HG03097 (cell line): ENCODE measurements around the gene SLC32A1.

Experiments used
- ATAC-seq: cut with Tn5 transposase; IDR thresholded peaks from one replicate; pipeline ENCODE4 v1.9.1; 2021; ENCODE audit not compliant: unreplicated experiment, low FRiP score

SLC32A1 gene

DNA sequence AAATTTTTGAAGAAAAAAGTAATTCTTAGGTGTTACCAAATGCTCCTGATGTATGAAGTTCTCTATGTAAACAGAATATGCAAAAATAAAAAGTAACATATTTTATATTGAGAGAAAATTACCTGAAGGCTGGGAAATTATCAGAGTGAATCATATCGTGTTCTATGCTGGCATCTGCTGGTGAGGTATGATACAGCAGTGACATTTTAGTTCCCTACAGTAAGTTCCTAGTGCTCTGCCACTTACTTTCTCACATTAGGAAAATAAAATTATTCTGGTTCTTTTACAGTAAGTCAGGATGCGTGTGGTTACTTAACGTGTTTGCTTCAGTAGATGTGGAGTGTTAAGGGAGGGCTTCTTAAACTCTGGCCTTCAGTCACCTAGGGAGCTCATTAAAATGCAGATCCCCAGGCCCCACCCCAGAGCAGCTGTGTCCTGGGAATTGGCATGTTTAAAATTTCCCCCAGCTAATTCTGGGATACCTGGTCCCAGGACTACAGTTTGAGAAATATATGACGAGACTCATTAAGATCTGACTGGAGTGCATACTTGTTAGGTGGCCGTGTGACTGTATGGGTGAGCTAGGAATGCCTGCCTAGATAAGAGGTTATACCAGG lies 27.2 kb downstream of the SLC32A1 start:
- ATAC-seq: no peak

DNA sequence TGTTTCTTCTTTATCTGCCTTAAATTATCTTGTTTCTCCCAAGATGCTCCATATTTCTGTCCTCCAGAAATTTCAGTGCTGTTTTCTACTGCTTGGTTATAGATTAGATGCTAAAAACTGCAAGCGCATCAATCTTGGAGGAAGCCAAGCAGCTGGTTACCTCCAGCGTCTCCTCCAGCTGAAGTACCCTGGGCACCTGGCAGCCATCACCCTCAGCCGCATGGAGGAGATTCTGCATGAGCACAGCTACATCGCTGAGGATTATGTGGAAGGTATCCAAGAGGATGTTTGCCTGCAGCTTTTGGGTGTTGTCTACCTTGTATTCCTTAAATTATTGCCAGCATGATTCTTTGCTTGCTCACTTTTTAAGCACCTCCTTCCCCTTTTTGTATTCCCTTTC lies 27.7 kb downstream of the SLC32A1 start:
- no peak for ATAC-seq

DNA sequence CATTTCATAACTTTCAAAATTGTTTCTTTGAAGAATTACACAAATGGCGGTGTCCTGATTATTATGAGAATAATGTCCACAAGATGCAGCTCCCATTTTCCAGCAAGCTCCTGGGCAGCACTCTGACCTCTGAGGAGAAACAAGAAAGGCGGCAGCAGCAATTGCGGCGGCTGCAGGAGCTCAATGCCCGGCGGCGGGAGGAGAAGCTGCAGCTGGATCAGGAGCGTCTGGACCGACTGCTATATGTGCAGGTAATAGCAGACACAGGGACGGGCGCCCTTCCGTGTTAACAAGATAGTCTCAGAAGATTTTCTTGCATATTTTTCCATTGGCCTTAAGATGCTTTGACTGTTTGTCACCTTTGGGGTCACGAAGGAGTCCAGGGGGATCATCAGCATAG lies 30.6 kb downstream of the SLC32A1 start:
- no peak for ATAC-seq

DNA sequence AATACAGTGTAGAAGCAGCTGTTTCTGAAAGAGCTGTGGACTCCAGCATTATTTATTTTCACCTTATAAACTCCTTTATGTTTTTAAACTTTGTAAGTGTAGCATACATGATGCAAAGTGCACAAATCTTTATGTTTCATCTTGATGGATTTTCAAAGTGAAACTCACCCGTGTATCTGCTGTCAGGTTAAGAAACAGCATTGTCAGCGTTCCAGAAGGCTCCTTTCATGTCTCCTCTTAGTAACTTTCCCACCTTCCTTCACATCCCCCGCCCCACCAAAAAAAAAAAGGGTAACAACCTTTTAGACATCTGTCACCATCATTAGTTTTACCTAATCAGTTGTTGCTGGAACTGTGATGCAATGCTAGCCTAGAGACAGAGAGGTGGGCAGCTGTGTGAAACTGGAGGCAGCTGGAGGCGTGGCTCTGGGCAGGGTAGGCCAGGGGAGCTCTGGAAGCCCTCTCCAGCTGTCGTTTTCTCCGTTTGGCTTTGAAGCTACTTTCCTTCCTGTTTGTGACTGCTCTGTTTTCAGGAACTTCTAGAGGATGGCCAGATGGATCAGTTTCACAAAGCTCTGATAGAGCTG lies 31.1 kb downstream of the SLC32A1 start:
- ATAC-seq: no peak

DNA sequence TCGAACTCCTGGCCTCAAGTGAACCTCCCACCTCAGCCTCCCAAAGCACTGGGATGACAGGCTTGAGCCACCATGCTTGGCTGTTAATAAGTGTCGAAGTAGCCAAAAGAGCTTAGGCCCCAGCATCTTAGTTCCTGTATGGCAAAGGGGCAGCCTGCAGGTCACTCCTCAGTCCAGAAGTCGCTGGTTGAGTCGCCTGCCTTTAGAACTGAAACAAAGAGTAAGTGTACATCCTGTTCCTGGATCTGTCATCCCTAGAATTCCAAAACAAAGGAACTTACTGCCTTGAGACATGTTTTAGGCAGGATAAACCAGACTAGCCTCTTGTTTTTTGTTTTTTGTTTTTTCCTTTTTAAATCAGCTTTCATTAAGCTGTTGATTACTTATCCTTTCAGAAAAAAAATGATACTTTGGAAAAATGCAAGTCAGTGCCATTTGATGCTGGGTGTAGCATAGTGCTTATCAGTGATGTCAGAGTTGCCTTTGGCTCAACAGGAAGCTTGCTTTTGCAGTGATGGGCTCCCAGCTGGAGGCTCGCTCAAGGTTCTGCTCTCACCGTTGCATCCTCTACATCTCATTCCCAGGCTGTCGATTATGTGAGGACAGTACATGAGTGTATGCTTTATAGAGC lies 33.0 kb downstream of the SLC32A1 start:
- ATAC-seq: no peak

DNA sequence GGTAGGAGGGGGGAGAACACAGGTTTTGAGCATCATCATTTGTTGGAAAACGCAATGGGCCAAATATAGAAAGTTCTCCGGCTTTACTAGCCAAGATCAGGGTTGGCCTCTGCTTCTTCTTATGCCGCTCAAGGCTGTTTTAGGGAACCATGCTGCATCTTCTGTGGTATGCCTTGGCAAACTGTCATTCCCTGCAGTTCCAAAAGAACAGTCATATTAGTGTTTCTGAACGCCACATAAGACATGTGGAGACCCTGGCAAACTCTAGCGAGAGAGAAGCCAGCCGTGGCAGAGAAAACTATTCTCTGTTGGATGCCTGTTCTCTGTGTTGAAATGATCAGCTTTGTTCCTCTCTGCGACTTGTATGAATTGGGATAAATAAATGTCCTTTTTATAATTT lies 34.8 kb downstream of the SLC32A1 start:
- no peak for ATAC-seq

DNA sequence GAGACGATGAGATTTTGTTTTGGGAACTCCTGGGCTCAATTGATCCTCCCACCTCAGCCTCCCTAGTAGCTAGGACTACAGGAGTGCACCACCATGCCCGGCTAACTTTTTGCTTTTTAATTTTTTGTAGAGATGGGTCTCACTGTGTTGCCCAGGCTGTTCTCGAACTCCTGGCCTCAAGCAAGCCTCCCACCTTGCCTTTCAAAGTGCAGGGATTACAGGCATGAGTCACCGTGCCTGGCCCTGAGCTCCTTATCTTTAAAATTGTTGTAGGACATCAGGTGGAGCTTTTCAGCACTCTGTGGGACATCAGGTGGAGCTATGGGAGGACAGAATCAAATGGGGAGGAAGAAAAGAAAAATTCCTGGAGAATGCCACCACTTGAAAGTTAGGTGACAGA lies 36.7 kb downstream of the SLC32A1 start:
- ATAC-seq: no peak

DNA sequence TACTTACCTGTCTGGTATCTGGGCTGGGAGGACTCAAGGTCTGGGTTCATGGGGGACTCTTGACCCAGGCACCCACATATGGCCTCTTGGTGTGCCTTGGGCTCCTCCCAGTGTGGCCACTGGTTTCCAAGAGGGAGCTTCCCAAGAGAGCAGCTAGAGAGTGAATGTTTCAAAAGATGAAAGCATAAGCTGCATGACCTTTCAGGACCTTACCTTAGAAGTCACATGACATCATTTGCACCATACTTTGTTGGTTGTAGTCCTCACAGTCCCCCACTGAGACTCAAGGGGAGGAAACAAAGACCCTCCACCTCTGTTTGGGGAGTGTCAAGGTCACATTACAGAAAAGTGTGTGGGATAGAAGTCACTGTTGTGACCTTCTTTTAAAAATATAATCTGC lies 37.9 kb downstream of the SLC32A1 start:
- no peak for ATAC-seq

DNA sequence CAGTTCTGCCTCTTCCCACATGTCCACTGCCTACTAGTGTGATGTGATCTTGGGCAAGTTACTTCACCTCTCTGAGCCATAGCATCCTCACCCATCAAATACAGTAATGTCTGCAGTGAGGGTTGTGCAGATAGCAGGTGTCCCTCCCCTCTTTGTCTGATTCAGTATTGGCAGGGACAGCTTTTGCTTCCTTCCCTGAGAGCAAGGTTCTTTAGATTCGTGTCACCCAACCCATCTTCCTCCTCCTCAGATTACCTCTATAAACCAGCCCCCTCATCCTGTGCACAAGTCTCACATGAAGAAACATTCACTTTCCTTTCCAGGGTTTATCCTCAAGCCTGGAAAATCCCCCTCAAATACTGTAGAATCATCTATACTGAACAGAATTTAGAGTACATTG lies 39.3 kb downstream of the SLC32A1 start:
- ATAC-seq: no peak

DNA sequence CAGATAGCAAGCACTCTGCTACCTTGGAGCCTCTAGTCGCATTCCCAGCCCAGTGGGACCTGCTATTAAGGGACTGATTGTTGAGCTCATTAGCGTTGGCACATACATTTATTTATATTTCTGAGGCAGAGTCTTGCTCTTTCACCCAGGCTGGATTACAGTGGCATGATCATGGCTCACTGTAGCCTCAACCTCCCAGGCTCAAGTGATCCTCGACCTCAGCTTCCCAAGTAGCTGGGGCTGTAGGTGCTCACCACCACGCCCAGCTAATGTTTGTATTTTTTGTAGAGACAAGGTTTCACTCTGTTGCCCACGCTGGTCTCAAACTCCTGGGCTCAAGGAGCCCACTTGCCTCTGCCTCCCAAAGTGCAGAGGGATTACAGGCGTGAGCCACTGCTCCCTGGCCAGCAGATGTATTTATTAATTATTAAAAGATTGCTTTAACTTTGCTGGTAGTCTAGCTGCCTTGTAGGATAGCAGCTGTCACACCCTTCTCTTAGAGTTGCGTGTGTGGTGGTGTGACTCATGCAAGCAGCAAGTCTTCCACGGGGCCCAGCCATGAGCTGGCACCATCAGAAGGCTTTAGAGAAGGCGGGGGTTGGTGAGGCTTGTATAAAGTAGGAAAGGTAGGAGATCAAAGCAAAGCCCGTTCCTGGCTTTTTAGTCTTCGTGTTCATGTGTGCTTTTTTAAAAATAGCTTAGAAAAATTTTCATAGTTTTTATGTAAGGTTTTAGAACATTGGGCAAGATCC lies 40.5 kb downstream of the SLC32A1 start:
- no peak for ATAC-seq

DNA sequence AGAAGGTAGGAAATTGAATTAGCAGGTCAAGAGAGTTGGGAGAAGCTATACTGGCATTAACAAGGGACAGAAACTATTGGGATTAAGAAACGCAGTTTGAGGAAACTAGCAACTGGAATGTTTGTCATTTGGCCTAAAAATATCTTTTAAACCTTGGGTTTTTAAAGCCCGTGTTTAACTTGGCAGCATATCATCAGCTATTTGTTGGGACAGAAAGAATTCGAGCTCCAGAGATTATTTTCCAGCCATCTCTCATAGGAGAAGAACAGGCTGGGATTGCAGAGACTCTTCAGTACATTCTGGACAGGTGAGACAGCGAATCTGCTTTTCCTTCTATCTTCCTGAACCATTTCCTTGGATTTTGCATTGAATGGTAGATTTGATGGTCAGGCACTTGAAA lies 41.8 kb downstream of the SLC32A1 start:
- ATAC-seq: no peak

DNA sequence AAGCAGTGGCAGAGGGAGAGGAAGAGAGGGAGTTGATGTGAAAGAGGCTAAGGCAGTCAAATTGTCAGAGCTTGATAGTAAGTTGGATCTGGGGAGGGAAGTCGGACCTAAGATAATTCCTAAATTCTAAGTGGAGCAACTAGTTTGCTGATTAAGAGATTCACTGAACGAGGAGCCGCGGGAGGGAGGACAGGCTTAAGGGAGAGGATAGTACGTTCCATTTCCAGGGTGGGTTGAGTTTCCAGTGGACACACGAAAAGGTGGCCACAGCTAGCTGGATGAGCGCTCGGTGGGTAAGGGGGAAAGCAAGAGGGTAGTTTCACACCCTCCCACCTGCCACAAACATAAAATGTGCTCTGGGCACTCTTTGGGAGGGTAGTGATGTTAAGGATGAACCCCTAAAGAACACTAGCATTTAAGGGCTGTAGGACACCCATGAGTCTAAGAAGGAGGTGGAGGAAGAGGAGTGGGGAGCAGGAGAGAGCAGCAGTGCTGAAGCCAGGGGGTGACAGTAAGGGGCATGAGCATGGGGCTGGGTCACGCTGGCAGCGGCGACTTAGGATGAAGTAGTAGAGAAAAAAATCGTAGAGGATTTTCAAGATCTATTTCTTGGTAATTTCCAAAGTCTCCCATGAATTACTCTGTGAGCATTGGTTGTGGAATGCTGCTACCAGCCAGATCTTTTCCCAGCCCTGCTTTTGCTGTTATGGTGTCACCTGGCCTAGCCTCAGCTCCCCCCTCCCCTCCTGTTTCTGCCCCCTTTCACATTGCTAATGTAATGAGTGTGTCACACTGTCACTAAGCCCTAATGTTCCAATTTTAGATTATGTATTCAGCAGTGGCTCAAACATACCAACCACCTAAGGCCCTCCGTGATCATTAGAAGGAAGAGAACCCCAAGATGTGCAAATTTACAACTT lies 45.4 kb downstream of the SLC32A1 start:
- no peak for ATAC-seq

DNA sequence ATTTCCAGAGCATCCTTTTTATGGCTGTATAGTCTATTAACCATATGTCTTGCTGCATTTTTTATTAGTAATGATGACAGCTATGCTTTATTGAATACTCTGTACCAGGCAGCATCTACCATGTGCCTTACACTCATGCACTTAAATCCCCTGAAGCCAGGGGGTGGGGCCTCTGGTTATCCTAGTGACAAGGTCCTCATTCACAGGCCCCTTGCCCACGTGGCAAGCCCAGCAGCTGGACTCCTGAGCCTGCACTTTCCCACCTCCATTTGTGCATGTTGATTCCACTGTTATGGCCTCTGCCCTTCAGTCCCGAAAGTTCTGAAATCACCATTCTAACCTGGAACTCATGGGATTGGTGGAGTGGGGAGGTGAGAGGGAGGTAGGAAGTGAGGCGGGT lies 46.3 kb downstream of the SLC32A1 start:
- ATAC-seq: no peak

DNA sequence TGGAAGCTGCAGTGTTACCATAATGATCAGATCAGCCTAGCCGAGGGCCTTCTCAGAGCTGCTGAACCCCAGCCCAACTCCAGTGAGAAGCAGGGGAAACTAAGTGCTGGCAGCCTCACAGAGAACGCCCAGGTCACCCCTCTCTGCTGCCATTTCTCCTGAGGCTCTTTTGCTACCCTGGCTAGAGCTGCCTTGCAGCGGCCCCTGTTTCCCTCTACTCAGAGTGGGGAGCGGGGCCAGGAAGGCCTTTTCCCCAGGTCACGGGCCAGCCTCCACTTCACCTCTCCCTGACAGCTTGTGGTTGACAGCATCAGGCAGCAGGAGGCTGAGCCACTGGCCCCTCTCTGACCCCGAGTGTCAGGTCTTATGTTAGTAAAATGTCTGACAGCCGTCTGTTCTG lies 46.7 kb downstream of the SLC32A1 start:
- ATAC-seq: no peak

DNA sequence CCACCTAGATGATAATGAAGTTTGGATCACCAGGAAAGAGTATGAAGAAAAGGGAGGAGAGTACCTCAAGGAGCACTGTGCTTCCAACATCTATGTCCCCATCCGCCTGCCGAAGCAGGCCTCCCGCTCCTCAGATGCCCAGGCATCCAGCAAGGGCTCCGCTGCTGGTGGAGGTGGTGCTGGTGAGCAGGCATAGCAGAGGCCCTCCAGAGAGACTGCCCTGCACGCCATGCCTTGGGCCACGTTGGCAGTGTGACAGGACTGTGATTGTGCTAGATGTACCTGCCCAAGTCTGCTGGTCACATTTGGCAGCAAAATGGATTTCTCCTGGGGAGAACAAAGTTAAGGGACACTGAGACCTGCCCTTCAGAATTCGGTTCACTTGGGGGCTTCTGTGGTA lies 47.3 kb downstream of the SLC32A1 start:
- no peak for ATAC-seq

DNA sequence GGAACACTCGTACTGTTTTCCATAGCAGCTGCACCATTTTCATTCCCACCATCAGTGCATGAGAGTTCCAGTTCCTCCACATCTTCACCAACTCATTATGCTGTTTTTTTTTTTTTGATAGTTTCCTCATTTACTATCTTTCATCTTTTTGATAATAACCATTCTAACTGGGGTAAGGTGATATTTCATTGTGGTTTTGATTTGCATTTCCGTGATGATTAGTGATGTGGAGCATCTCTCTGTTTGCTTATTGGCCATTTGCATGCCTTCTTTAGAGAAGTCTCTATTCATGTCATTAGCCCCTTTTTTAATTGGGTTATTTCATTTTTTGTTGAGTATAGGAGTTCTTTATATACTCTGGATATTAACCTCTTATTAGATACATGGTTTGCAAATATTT lies 49.9 kb downstream of the SLC32A1 start:
- ATAC-seq: no peak

DNA sequence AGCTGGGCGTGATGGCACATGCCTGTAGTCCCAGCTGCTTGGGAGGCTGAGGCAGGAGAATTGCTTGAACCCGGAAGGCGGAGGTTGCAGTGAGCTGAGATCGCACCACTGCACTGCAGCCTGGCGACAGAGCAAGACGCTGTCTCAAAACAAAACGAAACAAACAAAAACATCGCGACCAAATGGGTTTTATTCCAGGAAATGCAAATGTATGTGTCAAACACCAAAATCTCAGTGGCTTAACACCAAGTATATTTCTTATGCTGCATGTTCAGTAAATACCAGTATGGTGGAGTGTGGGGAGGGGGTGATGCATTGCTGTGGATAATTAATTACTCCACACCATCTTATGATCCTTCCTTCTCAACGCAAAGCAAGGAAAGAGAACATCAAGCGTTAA lies 52.1 kb downstream of the SLC32A1 start:
- no peak for ATAC-seq
